AML-193 (cell line): Measurements from ENCODE around the gene GABARAP.
"Not testable (repeated sequence)": the region's sequence is repeated elsewhere in the genome, so short reads cannot be mapped to it uniquely, and the experiment has no call there.

Experiments used
- DNase-seq, 2 experiments: peaks; one replicate each; lab custom pipeline; 2025; lab: John Stamatoyannopoulos, UW

The GABARAP gene

GRCh38 chr17:7260651-7261378, 18.6 kb upstream of the GABARAP start:
- no peak for DNase-seq

- no peak for DNase-seq
These were observed 17.9 kb upstream of the GABARAP start for GRCh38 chr17:7260151-7260550.

GRCh38 chr17:7259555-7259889, 17.3 kb upstream of the GABARAP start:
- DNase-seq, result no peak

GRCh38 chr17:7258731-7259554, 16.7 kb upstream of the GABARAP start:
- DNase-seq, result peak in 1 of 2 experiments; percentile 21

GRCh38 chr17:7256766-7257456, 14.7 kb upstream of the GABARAP start:
- DNase-seq, result no peak

GRCh38 chr17:7254511-7254910, 12.3 kb upstream of the GABARAP start:
- no peak for DNase-seq

GRCh38 chr17:7253082-7253481, 10.8 kb upstream of the GABARAP start:
- no peak for DNase-seq

- DNase-seq, result peak; percentile 45 to 57
These were observed 10.2 kb upstream of the GABARAP start, which contains the start of gene ELP5 for GRCh38 chr17:7252176-7253043. TSS of gene ELP5 (plus strand) at chr17:7252215. CDS start at chr17:7252551, 336 bp downstream.

- peak; percentile 83 to 87 for DNase-seq
These were observed 9.5 kb upstream of the GABARAP start, which contains the start of gene CTDNEP1 for GRCh38 chr17:7251661-7252175. TSS of gene CTDNEP1 (minus strand) at chr17:7251734. CDS start at chr17:7251296, 438 bp downstream.

GRCh38 chr17:7250695-7251627, 8.7 kb upstream of the GABARAP start:
- no peak for DNase-seq

- peak in 1 of 2 experiments; percentile 13 for DNase-seq
These were observed 7.6 kb upstream of the GABARAP start for GRCh38 chr17:7249830-7250229.

GRCh38 chr17:7249214-7249613, 7.0 kb upstream of the GABARAP start:
- no peak for DNase-seq

GRCh38 chr17:7248796-7249195, 6.5 kb upstream of the GABARAP start:
- no peak for DNase-seq

GRCh38 chr17:7246779-7247178, 4.5 kb upstream of the GABARAP start:
- DNase-seq, result no peak

- DNase-seq, result not testable (repeated sequence)
These were observed 1.6 kb upstream of the GABARAP start for GRCh38 chr17:7243838-7244237.

- DNase-seq, result no peak
These were observed 1.1 kb upstream of the GABARAP start for GRCh38 chr17:7243453-7243729.

- DNase-seq, result peak; percentile 43 to 61
These were observed 636 bp upstream of the GABARAP start for GRCh38 chr17:7242717-7243452.

- no peak for DNase-seq
These were observed 1.0 kb downstream of the GABARAP start for GRCh38 chr17:7241090-7241733.

GRCh38 chr17:7240375-7240774, 1.9 kb downstream of the GABARAP start:
- no peak for DNase-seq
